Endothelial cell of umbilical vein (primary cell): Measurements from ENCODE around the gene NBEAL1.

Source experiments
- CTCF ChIP-seq, 2 donors: IDR thresholded peaks; 1 replicate in 1 of 2; 2 replicates in 1 of 2; pipeline ENCODE4 v1.5.1; 2011; ENCODE audit warnings: low read length in 2 of 2, mild to moderate bottlenecking in 2 of 2, moderate library complexity in 2 of 2, control low read depth in 1 of 2, inconsistent platforms in 1 of 2, low read depth in 1 of 2; ENCODE audit not compliant: insufficient read depth in 1 of 2; ENCODE audit errors: extremely low read depth in 1 of 2
- EZH2 ChIP-seq: IDR thresholded peaks from 2 replicates; pipeline ENCODE4 v1.6.1; 2012; ENCODE audit warnings: borderline replicate concordance, low read depth, mild to moderate bottlenecking, moderate library complexity, low read length, inconsistent platforms; ENCODE audit not compliant: severe bottlenecking
- FOS ChIP-seq: IDR thresholded peaks from 2 replicates; pipeline ENCODE4 v1.6.1; 2011; ENCODE audit warnings: mild to moderate bottlenecking, low read length, moderate library complexity, borderline replicate concordance; ENCODE audit not compliant: insufficient read depth
- GATA2 ChIP-seq: IDR thresholded peaks from 2 replicates; pipeline ENCODE4 v1.7.0; 2011; ENCODE audit warnings: low read depth, mild to moderate bottlenecking, moderate library complexity, mixed read lengths, low read length; ENCODE audit not compliant: insufficient read length, insufficient read depth
- MAX ChIP-seq: IDR thresholded peaks from 2 replicates; pipeline ENCODE4 v1.6.1; 2011; ENCODE audit not compliant: insufficient read depth, insufficient read length
- MYC ChIP-seq: IDR thresholded peaks from one replicate; pipeline ENCODE4 v1.6.1; 2011; ENCODE audit warnings: mild to moderate bottlenecking, low read depth, low read length
- POLR2A ChIP-seq: IDR thresholded peaks from 2 replicates; pipeline ENCODE4 v1.6.1; 2012; ENCODE audit warnings: low read depth, mild to moderate bottlenecking, control low read depth, low read length
- POLR2AphosphoS5 ChIP-seq: IDR thresholded peaks from 2 replicates; pipeline ENCODE4 v1.6.1; 2012; ENCODE audit warnings: low read depth, mild to moderate bottlenecking, control low read depth, low read length, moderate library complexity; ENCODE audit not compliant: insufficient read depth

- TF ChIP-seq CTCF (IDR thresholded peaks at IDR 0.05; ENCODE audit: extremely low read depth in 1 of 2, insufficient read depth in 1 of 2, low read depth in 1 of 2, low read length in 2 of 2) (no peak), POLR2A (no peak), FOS (no peak), EZH2 (no peak), MAX (no peak), GATA2 (no peak), MYC (no peak), POLR2AphosphoS5 (no peak)
Measured at GRCh38 chr2:203042178-203042577, 27.5 kb downstream of the NBEAL1 start.
